LNCaP clone FGC (cell line): Measurements from ENCODE around the gene PRKAR1B.

Experiments used
- DNase-seq: peaks from one replicate; pipeline ENCODE4 v3.0.0-alpha.2; 2011; ENCODE audit warnings: low read depth
- H3K4me3 ChIP-seq: 2 replicates; pipeline ENCODE4 v1.5.1; 2011; ENCODE audit warnings: mild to moderate bottlenecking, low read depth, low read length, control low read depth
- CTCF ChIP-seq: IDR thresholded peaks from 2 replicates; pipeline ENCODE4 v1.5.1; 2012; ENCODE audit warnings: mild to moderate bottlenecking; ENCODE audit not compliant: control insufficient read depth, insufficient read depth; ENCODE audit errors: extremely low read depth

Gene PRKAR1B

DNA sequence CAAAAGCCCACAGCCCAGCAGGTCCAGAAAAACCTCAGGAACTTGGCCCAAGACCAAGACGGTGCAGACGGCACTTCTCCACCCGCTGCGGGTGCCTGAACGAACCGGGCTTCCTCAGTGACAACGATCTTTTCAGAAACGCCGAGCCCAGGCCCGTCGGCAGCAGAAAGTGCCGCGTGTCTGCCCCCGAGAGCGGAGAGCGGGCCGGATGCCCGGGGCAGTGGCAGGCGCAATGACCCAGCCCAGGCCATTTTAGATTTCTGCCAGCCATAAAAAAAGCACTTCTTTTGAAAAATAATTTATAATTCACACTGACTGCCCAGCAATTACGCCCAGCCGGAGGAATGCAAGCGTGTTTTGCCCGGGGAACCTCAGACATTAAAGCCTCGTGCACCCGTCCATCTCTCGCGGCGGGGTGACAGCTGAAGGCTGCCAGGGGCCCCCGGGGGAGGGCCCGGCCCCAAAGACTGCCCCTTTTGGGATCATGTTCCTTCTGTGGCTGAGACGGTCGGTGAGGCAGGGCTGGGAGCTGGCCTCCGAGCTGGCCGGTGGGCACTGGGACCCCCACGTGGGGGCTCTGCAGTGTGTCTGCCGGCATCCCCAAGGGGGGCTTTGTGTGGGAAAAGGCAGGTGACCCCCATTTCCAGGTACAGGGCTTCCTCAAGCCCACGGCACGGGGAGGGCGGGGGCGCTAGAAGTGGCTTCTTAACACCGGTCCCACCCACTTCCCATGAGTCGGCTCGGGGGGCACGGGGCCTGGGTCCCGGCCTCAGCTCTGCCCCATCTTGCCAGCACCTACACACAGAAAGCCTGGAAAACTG, 136.1 kb downstream of the PRKAR1B start:
- DNase-seq: no peak
- TF ChIP-seq CTCF: no peak
- no peak overlapping the region for H3K4me3 ChIP-seq

DNA sequence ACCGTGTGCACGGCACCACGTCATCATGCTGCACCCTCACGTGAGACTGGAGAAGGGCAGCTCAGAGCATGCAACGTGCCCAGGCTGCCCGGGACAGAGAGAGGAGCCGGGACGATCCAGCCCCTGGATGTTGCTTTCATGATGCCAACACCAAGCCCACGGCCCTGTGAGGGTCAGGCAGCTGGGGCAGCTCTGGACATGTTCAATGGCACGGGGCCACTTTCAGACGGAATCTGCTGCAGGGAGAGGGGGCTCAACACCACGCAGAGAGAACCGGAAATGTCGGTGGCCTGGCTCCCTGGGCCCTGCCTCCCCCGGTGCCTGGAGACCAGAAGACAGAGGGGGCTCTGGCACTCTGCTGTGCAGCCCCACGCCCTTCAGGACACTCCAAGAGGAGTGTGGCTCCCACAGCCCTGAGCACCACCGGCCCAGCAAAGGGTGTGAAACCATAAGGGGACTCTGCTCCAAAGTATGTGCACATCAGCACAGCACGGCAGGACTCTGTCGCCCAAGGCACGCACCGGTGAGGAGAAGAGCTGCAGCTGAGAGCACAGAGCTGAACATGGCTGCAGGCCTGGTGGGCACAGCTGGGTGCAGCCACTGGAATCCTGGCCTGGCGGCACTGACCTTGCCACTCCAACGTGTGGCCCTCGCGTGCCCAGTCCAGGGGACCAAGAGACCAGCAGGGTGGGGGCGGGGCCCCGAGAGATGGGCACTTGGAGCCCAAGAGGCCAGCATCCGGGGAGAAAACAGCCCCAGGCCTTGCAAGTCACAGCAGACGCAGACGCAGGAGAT, 137.1 kb downstream of the PRKAR1B start:
- no peak for DNase-seq
- TF ChIP-seq CTCF: no peak
- H3K4me3 ChIP-seq: no peak overlapping the region

GRCh38 chr7:587767-588166, 139.3 kb downstream of the PRKAR1B start:
- H3K4me3 ChIP-seq: no peak overlapping the region
- DNase-seq: no peak
- no peak for TF ChIP-seq CTCF

DNA sequence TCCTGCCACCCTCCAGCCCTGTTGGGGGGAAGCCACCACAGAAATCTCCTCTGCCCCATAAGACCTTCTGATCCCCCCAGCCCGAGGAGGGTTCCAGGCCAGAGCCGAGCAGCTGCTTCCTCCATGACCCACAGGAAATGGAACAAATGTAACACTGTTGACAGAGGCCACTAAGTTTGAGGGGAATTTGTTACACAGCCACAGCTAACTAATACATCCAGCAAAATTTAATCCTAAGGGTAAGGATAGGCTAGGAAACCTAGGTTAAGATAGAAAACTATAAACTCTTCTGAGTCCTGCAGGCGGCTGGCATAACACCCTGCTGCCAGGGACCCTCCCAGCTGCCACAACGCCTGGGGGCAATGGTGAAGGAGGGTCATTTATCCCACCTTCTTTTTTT, 140.6 kb downstream of the PRKAR1B start:
- no peak overlapping the region for H3K4me3 ChIP-seq
- DNase-seq: no peak
- no peak for TF ChIP-seq CTCF

GRCh38 chr7:585873-586272, 141.2 kb downstream of the PRKAR1B start:
- no peak overlapping the region for H3K4me3 ChIP-seq
- no peak for DNase-seq
- TF ChIP-seq CTCF: no peak

- no peak overlapping the region for H3K4me3 ChIP-seq
- no peak for DNase-seq
- no peak for TF ChIP-seq CTCF
Observed at GRCh38 chr7:585229-585711, 141.8 kb downstream of the PRKAR1B start.
